K562 (cell line): Measurements from ENCODE around the gene CFAP20DC. TPM values are rescaled to one million over a fixed set of nuclear protein-coding genes. Genes with fewer than 3 reads are reported as not detected.
A peak's percentile ranks its signal among the peaks of the same experiment; 100 is the strongest.

ENCODE experiments used
- ETS2 ChIP-seq: IDR thresholded peaks from 2 replicates; pipeline ENCODE4 v1.6.1; 2016; ENCODE audit warnings: borderline replicate concordance, missing genetic modification characterization, mild to moderate bottlenecking, moderate library complexity, missing compliant biosample characterization; ENCODE audit not compliant: poor library complexity, severe bottlenecking
- ETV1 ChIP-seq: fragments of 450-650 bp; conservative IDR thresholded peaks from 2 replicates; pipeline ENCODE4 v1.6.1; 2016; ENCODE audit warnings: missing genetic modification characterization, control low read depth, low read depth, missing compliant biosample characterization
- IRF2 ChIP-seq: sonication (generic); formaldehyde crosslinking; IDR thresholded peaks from 2 replicates; pipeline ENCODE4 v1.8.1; 2022; ENCODE audit warnings: mild to moderate bottlenecking, missing genetic modification reagents
- KDM2B ChIP-seq: fragments of 250-450 bp; sonication (Bioruptor Pico); IDR thresholded peaks from 2 replicates; pipeline ENCODE4 v1.8.0; 2021; ENCODE audit warnings: mild to moderate bottlenecking, moderate library complexity
- MCM3 ChIP-seq: fragments of 450-650 bp; IDR thresholded peaks from 2 replicates; pipeline ENCODE4 v1.6.1; 2016
- NUFIP1 ChIP-seq: fragments of 450-650 bp; IDR thresholded peaks from 2 replicates; pipeline ENCODE4 v1.6.1; 2018; ENCODE audit not compliant: partially characterized antibody
- PML ChIP-seq: IDR thresholded peaks from 2 replicates; pipeline ENCODE4 v1.6.1; 2012; ENCODE audit warnings: low read length, inconsistent platforms
- SMARCA5 ChIP-seq: fragments of 450-650 bp; IDR thresholded peaks from 2 replicates; pipeline ENCODE4 v1.6.1; 2016
- SRSF7 ChIP-seq: fragments of 200-400 bp; formaldehyde crosslinking; optimal IDR thresholded peaks from 2 replicates; pipeline ENCODE3; 2017; ENCODE audit warnings: mild to moderate bottlenecking, low read depth, low read length
- STAG1 ChIP-seq: sonication (generic); formaldehyde crosslinking; IDR thresholded peaks from 2 replicates; pipeline ENCODE4 v1.5.0; 2020; ENCODE audit warnings: missing genetic modification reagents, borderline replicate concordance
- TBP ChIP-seq: optimal IDR thresholded peaks from 2 replicates; pipeline ENCODE3; 2011; ENCODE audit warnings: low read depth, low read length, improper control_type of control experiment
- ZEB2 ChIP-seq: fragments of 450-650 bp; IDR thresholded peaks from 2 replicates; pipeline ENCODE4 v1.6.1; 2016
- ZNF146 ChIP-seq: IDR thresholded peaks from one replicate; pipeline ENCODE4 v1.6.1; 2018; ENCODE audit warnings: missing compliant biosample characterization; ENCODE audit not compliant: unreplicated experiment
- ZNF232 ChIP-seq: sonication (generic); formaldehyde crosslinking; IDR thresholded peaks from 2 replicates; pipeline ENCODE4 v1.8.0; 2022; ENCODE audit warnings: mild to moderate bottlenecking, missing genetic modification reagents
- ZNF384 ChIP-seq: IDR thresholded peaks from 2 replicates; pipeline ENCODE4 v1.6.1; 2012; ENCODE audit warnings: low read depth, low read length, improper control_type of control experiment
- ZNF780A ChIP-seq: fragments of 250-450 bp; sonication (Bioruptor Pico); IDR thresholded peaks from 2 replicates; pipeline ENCODE4 v1.5.0; 2021; ENCODE audit warnings: mild to moderate bottlenecking
- polyA plus RNA-seq, 8 experiments: library from polyadenylated mRNA; depleted of rRNA in 4 of 8; stranded (reverse) in 5 of 8; unstranded in 3 of 8; fragments of >200 nt; fragmentation: Nextera tagmentation in 2 of 8; fragmentation: Illumina TruSeq in 1 of 8; extraction: Ambion mirVana in 2 of 8; extraction: Trizol in 1 of 8; gene quantifications; 2 replicates each; pipeline versions ENCODE4 v1.2.1 to v1.2.3, GENCODE V29; 2011 to 2014; ENCODE audit warnings: inconsistent platforms in 1 of 8, missing spikeins in 1 of 8
- total RNA-seq, 7 experiments: library from RNA; depleted of rRNA in 6 of 7; stranded (reverse); fragments of >200 nt in 6 of 7; fragmentation: Illumina TruSeq in 2 of 7; extraction: Trizol in 2 of 7; gene quantifications; 2 replicates each; pipeline versions ENCODE4 v1.2.1 to v1.2.3, GENCODE V29; 2011 to 2021; ENCODE audit warnings: low replicate concordance in 1 of 7
- TF ChIP-seq, protein P1 (sequence below): sonication (generic); formaldehyde crosslinking; IDR thresholded peaks from 2 replicates; pipeline ENCODE4 v1.9.0; 2022; ENCODE audit warnings: mild to moderate bottlenecking, missing genetic modification reagents
- TF ChIP-seq, protein P2 (sequence below), 2 experiments: fragments of 150-350 bp in 1 of 2; IDR thresholded peaks; 2 replicates each; pipeline ENCODE4 v1.6.1; 2012 to 2016; ENCODE audit warnings: low read depth in 2 of 2, low read length in 2 of 2, mild to moderate bottlenecking in 1 of 2, moderate library complexity in 1 of 2
- TF ChIP-seq, protein P3 (sequence below): fragments of 450-650 bp; conservative IDR thresholded peaks from 2 replicates; pipeline ENCODE4 v1.6.1; 2016; ENCODE audit warnings: missing genetic modification characterization, low read depth, mild to moderate bottlenecking, missing compliant biosample characterization, moderate library complexity
- TF ChIP-seq, protein P4 (sequence below), 3 experiments: IDR thresholded peaks in 2 of 3; conservative IDR thresholded peaks in 1 of 3; 2 replicates each; pipeline ENCODE4 v1.5.1; 2011 to 2012; ENCODE audit warnings: low read length in 3 of 3, mild to moderate bottlenecking in 3 of 3, control low read depth in 2 of 3, improper control_type of control experiment in 1 of 3, inconsistent platforms in 1 of 3, low read depth in 1 of 3, mixed read lengths in 1 of 3, moderate library complexity in 1 of 3; ENCODE audit not compliant: insufficient read depth in 2 of 3
- TF ChIP-seq, protein P5 (sequence below): fragments of 200-800 bp; sonication (Bioruptor generic); IDR thresholded peaks from 2 replicates; pipeline ENCODE4 v1.6.1; 2017; ENCODE audit warnings: missing genetic modification characterization, missing compliant biosample characterization

CFAP20DC gene
- total and polyA plus RNA-seq, 9 of the 15 experiments (the other 6 are each of a cell fraction or from before 2014, with no cell fraction given) = 1.6 to 5.9 (median 4.6) TPM

DNA sequence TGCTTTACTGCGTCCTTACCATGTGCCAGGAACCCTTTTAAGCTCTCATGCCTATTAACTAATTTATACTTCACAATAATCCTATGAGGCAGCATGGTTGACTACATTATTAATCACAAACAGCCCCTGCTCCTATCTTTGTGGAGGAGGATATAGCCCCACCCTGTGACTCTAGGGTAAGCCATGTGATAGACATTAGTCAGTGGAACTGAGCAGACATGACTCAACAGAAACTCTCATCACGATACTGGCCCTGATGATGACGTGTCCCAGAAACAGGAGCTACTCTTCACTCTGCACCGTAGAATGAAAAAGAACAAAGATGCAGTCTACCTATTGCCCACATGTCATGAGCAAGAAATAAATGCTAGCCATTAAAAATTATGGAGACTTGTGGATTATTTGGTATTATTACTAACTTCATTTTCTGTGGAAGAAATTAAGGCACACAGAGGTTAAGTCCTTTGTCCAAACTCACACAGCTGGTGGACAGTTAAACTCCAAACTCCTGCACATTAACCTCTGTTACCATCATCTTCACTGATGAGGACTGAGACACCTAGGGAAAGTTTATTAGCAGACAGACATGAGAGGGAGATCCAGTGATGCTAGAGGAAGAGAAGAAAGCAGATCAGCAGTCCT lies 51.2 kb downstream of the CFAP20DC start (continued):
- TF ChIP-seq, protein P1, sequence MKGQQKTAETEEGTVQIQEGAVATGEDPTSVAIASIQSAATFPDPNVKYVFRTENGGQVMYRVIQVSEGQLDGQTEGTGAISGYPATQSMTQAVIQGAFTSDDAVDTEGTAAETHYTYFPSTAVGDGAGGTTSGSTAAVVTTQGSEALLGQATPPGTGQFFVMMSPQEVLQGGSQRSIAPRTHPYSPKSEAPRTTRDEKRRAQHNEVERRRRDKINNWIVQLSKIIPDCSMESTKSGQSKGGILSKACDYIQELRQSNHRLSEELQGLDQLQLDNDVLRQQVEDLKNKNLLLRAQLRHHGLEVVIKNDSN (CRISPR knock-in tag) = no peak
- 0 out of 2 replicates have a peak, but pooled peaks have one; percentile 24 for TF ChIP-seq ETV1 (tag)
- TF ChIP-seq TBP = no peak
- no peak for TF ChIP-seq PML
- TF ChIP-seq ETS2 (tag) = no peak
- TF ChIP-seq SRSF7 = no peak
- TF ChIP-seq ZNF780A (CRISPR knock-in tag) = no peak
- no peak for TF ChIP-seq IRF2
- no peak for TF ChIP-seq STAG1 (CRISPR knock-in tag)
- TF ChIP-seq SMARCA5 = no peak
- TF ChIP-seq, protein P2, sequence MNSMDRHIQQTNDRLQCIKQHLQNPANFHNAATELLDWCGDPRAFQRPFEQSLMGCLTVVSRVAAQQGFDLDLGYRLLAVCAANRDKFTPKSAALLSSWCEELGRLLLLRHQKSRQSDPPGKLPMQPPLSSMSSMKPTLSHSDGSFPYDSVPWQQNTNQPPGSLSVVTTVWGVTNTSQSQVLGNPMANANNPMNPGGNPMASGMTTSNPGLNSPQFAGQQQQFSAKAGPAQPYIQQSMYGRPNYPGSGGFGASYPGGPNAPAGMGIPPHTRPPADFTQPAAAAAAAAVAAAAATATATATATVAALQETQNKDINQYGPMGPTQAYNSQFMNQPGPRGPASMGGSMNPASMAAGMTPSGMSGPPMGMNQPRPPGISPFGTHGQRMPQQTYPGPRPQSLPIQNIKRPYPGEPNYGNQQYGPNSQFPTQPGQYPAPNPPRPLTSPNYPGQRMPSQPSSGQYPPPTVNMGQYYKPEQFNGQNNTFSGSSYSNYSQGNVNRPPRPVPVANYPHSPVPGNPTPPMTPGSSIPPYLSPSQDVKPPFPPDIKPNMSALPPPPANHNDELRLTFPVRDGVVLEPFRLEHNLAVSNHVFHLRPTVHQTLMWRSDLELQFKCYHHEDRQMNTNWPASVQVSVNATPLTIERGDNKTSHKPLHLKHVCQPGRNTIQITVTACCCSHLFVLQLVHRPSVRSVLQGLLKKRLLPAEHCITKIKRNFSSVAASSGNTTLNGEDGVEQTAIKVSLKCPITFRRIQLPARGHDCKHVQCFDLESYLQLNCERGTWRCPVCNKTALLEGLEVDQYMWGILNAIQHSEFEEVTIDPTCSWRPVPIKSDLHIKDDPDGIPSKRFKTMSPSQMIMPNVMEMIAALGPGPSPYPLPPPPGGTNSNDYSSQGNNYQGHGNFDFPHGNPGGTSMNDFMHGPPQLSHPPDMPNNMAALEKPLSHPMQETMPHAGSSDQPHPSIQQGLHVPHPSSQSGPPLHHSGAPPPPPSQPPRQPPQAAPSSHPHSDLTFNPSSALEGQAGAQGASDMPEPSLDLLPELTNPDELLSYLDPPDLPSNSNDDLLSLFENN (IDR thresholded peaks at IDR 0.05; ENCODE audit: low read depth in 2 of 2, low read length in 2 of 2) = no peak
- no peak for TF ChIP-seq ZNF232 (CRISPR knock-in tag)
- TF ChIP-seq, protein P3, sequence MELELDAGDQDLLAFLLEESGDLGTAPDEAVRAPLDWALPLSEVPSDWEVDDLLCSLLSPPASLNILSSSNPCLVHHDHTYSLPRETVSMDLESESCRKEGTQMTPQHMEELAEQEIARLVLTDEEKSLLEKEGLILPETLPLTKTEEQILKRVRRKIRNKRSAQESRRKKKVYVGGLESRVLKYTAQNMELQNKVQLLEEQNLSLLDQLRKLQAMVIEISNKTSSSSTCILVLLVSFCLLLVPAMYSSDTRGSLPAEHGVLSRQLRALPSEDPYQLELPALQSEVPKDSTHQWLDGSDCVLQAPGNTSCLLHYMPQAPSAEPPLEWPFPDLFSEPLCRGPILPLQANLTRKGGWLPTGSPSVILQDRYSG (tag) = no peak; the same call in 1 of the 2 replicates
- no peak for TF ChIP-seq ZEB2
- TF ChIP-seq ZNF384 = no peak
- TF ChIP-seq, protein P4, sequence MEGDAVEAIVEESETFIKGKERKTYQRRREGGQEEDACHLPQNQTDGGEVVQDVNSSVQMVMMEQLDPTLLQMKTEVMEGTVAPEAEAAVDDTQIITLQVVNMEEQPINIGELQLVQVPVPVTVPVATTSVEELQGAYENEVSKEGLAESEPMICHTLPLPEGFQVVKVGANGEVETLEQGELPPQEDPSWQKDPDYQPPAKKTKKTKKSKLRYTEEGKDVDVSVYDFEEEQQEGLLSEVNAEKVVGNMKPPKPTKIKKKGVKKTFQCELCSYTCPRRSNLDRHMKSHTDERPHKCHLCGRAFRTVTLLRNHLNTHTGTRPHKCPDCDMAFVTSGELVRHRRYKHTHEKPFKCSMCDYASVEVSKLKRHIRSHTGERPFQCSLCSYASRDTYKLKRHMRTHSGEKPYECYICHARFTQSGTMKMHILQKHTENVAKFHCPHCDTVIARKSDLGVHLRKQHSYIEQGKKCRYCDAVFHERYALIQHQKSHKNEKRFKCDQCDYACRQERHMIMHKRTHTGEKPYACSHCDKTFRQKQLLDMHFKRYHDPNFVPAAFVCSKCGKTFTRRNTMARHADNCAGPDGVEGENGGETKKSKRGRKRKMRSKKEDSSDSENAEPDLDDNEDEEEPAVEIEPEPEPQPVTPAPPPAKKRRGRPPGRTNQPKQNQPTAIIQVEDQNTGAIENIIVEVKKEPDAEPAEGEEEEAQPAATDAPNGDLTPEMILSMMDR (IDR thresholded peaks at IDR 0.05 in 2 of 3, conservative IDR thresholded peaks at IDR 0.05 in 1 of 3; ENCODE audit: insufficient read depth in 2 of 3, low read depth in 1 of 3, low read length in 3 of 3) = no peak
- no peak for TF ChIP-seq ZNF146 (CRISPR knock-in tag)
- TF ChIP-seq, protein P5, sequence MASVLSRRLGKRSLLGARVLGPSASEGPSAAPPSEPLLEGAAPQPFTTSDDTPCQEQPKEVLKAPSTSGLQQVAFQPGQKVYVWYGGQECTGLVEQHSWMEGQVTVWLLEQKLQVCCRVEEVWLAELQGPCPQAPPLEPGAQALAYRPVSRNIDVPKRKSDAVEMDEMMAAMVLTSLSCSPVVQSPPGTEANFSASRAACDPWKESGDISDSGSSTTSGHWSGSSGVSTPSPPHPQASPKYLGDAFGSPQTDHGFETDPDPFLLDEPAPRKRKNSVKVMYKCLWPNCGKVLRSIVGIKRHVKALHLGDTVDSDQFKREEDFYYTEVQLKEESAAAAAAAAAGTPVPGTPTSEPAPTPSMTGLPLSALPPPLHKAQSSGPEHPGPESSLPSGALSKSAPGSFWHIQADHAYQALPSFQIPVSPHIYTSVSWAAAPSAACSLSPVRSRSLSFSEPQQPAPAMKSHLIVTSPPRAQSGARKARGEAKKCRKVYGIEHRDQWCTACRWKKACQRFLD (CRISPR knock-in tag) = no peak; the same call in 1 of the 2 replicates
- TF ChIP-seq NUFIP1 = no peak
- TF ChIP-seq KDM2B (CRISPR knock-in tag) = no peak
- no peak for TF ChIP-seq MCM3
